Activated CD8-positive, alpha-beta memory T cell treated with anti-CD3 and anti-CD28 coated beads, Interleukin-2, amount 50 U/mL, for 24 hours (primary cell): Measurements from ENCODE around the gene TOPORS.
"Not testable (repeated sequence)": the region's sequence is repeated elsewhere in the genome, so short reads cannot be mapped to it uniquely, and the experiment has no call there.

Source experiments
- DNase-seq: peaks from one replicate; pipeline ENCODE4 v3.0.0-alpha.2; 2020; ENCODE audit errors: extremely low read depth

Gene TOPORS

GRCh38 chr9:32566770-32567169 lies 14.4 kb upstream of the TOPORS start:
- DNase-seq, result no peak

- DNase-seq, result no peak
Observed at GRCh38 chr9:32565967-32566366, 13.6 kb upstream of the TOPORS start.

GRCh38 chr9:32558408-32558934 lies 6.1 kb upstream of the TOPORS start:
- no peak for DNase-seq

GRCh38 chr9:32554591-32554990 lies 2.2 kb upstream of the TOPORS start:
- DNase-seq, result no peak

GRCh38 chr9:32554107-32554506 lies 1.7 kb upstream of the TOPORS start:
- DNase-seq, result no peak

GRCh38 chr9:32551276-32552051 lies 922 bp downstream of the TOPORS start:
- peak; percentile 5 for DNase-seq

GRCh38 chr9:32550562-32551275 lies 1.7 kb downstream of the TOPORS start:
- peak; percentile 81 for DNase-seq

- DNase-seq, result no peak
Observed at GRCh38 chr9:32550150-32550561, 2.2 kb downstream of the TOPORS start.

GRCh38 chr9:32548213-32548612 lies 4.2 kb downstream of the TOPORS start:
- DNase-seq, result not testable (repeated sequence)

- DNase-seq, result no peak
Observed at GRCh38 chr9:32545884-32546283, 6.5 kb downstream of the TOPORS start.

GRCh38 chr9:32543047-32543446 lies 9.3 kb downstream of the TOPORS start:
- no peak for DNase-seq

GRCh38 chr9:32533816-32534215 lies 18.6 kb downstream of the TOPORS start:
- DNase-seq, result no peak

GRCh38 chr9:32533336-32533735 lies 19.1 kb downstream of the TOPORS start:
- no peak for DNase-seq

GRCh38 chr9:32526707-32527048 lies 25.7 kb downstream of the TOPORS start:
- DNase-seq, result no peak

GRCh38 chr9:32526041-32526706 lies 26.2 kb downstream of the TOPORS start, which contains the start of gene RIGI:
TSS of gene RIGI (minus strand) at chr9:32526196. CDS start at chr9:32526166, 30 bp downstream.
- DNase-seq, result peak; percentile 41

- no peak for DNase-seq
Observed at GRCh38 chr9:32525709-32526030, 26.7 kb downstream of the TOPORS start.

GRCh38 chr9:32524892-32525708 lies 27.3 kb downstream of the TOPORS start:
- no peak for DNase-seq

- not testable (repeated sequence) for DNase-seq
Observed at GRCh38 chr9:32524558-32524891, 27.9 kb downstream of the TOPORS start.

- DNase-seq, result no peak
Observed at GRCh38 chr9:32523910-32524309, 28.5 kb downstream of the TOPORS start.

GRCh38 chr9:32518276-32518675 lies 34.1 kb downstream of the TOPORS start:
- no peak for DNase-seq

- no peak for DNase-seq
Observed at GRCh38 chr9:32516241-32516640, 36.1 kb downstream of the TOPORS start.

- DNase-seq, result no peak
Observed at GRCh38 chr9:32508728-32509127, 43.7 kb downstream of the TOPORS start.
